Measurements from ENCODE around the gene CCNT2.

The CCNT2 gene

GRCh38 chr2:134911400-134911785 is 7.2 kb upstream of the CCNT2 start:
- TF ChIP-seq SIN3A (IDR thresholded peaks at IDR 0.05; ENCODE audit: borderline replicate concordance, insufficient read depth, low read length) (no peak), POLR2AphosphoS5 (IDR thresholded peaks at IDR 0.05; ENCODE audit: low read depth, low read length) (no peak), REST (IDR thresholded peaks at IDR 0.05; ENCODE audit: insufficient read depth in 1 of 2, low read depth in 2 of 2, low read length in 2 of 2) (no peak), FOXP2 (optimal IDR thresholded peaks at IDR 0.05; ENCODE audit: borderline replicate concordance, extremely low read depth, extremely low read length, insufficient read depth) (no peak), TAF1 (IDR thresholded peaks at IDR 0.05; ENCODE audit: borderline replicate concordance, insufficient read depth, low read length) (no peak)

- no peak for TF ChIP-seq POLR2AphosphoS5 (IDR thresholded peaks at IDR 0.05; ENCODE audit: low read depth, low read length)
These were observed 6.3 kb upstream of the CCNT2 start for GRCh38 chr2:134912361-134912760.

DNA sequence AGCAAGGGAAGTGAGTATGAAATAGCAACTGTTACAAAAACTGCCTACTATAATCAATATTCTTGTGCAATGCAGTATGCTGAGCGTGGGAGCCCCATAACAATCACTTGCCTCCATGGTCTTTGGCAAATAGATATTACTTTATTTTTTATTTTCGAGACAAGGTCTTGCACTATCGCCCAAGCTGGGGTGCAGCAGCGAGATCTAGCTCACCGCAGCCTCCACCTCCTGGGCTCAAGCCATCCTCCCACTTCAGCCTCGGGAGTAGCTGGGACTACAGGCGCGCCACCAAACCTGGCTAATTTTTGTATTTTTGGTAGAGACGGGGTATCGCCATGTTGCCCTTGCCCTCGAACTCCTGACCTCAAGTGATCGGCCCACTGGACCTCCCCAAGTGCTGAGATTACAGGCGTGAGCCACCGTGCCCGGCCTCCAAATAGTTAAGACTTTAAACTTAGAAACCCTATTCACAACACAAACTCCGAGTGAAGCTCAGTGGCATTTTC is 1.2 kb upstream of the CCNT2 start:
- TF ChIP-seq FOXP2 (optimal IDR thresholded peaks at IDR 0.05; ENCODE audit: borderline replicate concordance, extremely low read depth, extremely low read length, insufficient read depth) (no peak), POLR2AphosphoS5 (IDR thresholded peaks at IDR 0.05; ENCODE audit: low read depth, low read length) (no peak), SIN3A (IDR thresholded peaks at IDR 0.05; ENCODE audit: borderline replicate concordance, insufficient read depth, low read length) (no peak), REST (IDR thresholded peaks at IDR 0.05; ENCODE audit: insufficient read depth in 1 of 2, low read depth in 2 of 2, low read length in 2 of 2) (no peak), TAF1 (IDR thresholded peaks at IDR 0.05; ENCODE audit: borderline replicate concordance, insufficient read depth, low read length) (no peak)

DNA sequence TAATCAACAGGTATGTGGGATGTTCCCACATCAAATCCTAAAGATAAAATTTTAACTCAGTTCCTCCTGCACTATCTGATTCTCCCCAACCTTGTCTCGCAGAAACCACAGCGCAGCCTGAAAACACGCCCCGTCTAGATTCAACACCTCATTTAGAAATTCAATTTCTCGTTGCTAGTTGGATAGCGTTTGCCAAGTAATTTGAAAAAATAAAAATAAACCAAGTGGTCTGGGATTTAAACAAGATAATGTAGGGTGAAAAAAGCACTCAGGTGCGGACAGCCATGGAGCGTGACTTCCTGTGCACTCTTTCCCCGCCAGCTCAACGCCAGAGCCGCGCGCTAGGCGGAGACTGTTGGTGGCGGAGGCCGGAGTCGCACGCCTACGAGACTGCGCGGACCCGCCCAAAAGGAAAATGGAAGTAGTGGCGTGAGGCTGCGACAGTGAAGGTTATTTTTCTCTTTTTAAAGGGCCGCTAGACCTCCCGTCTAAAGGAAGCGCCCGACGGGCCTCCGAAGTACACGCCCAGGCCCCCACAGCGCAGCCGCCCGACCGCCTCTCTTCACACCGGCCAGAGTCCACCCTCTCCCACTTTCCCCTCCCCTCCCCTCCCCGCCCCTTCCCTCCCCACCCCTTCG is 615 bp upstream of the CCNT2 start:
- TF ChIP-seq SIN3A (IDR thresholded peaks at IDR 0.05; ENCODE audit: borderline replicate concordance, insufficient read depth, low read length), result no peak
- peak; percentile 75 for TF ChIP-seq FOXP2 (optimal IDR thresholded peaks at IDR 0.05; ENCODE audit: borderline replicate concordance, extremely low read depth, extremely low read length, insufficient read depth)
- TF ChIP-seq REST (IDR thresholded peaks at IDR 0.05; ENCODE audit: insufficient read depth in 1 of 2, low read depth in 2 of 2, low read length in 2 of 2), result 0 out of 4 replicates have a peak, but pooled peaks of 1 of the 2 experiments have one; percentile 25
- TF ChIP-seq POLR2AphosphoS5 (IDR thresholded peaks at IDR 0.05; ENCODE audit: low read depth, low read length), result peak; percentile 94
- peak; percentile 68; the same call in 1 of the 2 replicates for TF ChIP-seq TAF1 (IDR thresholded peaks at IDR 0.05; ENCODE audit: borderline replicate concordance, insufficient read depth, low read length)

GRCh38 chr2:134919341-134920210 is 954 bp downstream of the CCNT2 start:
- 0 out of 2 replicates have a peak, but pooled peaks have one; percentile 3 for TF ChIP-seq POLR2AphosphoS5 (IDR thresholded peaks at IDR 0.05; ENCODE audit: low read depth, low read length)
- no peak for TF ChIP-seq TAF1 (IDR thresholded peaks at IDR 0.05; ENCODE audit: borderline replicate concordance, insufficient read depth, low read length)

DNA sequence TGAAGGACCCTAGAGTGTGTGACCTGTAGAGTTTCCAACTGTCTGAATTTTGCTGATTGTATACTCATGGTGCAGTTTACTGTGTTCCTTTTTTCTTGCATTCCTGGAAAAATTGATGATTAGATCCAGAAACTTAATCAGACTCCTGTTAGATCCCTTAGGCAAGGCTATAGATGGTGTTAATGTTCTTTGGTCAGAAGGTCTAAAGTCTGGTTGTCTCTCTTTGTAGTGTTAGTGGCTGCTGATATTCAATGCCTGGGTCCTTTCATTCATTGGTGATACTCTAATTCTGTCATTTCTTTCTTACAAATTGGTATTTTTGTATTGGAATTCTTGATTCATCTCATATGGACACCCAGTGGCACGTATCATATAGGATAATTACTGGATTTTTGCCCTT is 6.3 kb downstream of the CCNT2 start:
- TF ChIP-seq SIN3A (IDR thresholded peaks at IDR 0.05; ENCODE audit: borderline replicate concordance, insufficient read depth, low read length) (no peak), REST (IDR thresholded peaks at IDR 0.05; ENCODE audit: insufficient read depth in 1 of 2, low read depth in 2 of 2, low read length in 2 of 2) (no peak), FOXP2 (optimal IDR thresholded peaks at IDR 0.05; ENCODE audit: borderline replicate concordance, extremely low read depth, extremely low read length, insufficient read depth) (no peak), TAF1 (IDR thresholded peaks at IDR 0.05; ENCODE audit: borderline replicate concordance, insufficient read depth, low read length) (no peak), POLR2AphosphoS5 (IDR thresholded peaks at IDR 0.05; ENCODE audit: low read depth, low read length) (no peak)

All from PFSK-1 (cell line).